AG09319 (cell line): ENCODE measurements around the gene TEX2.

Experiments
- DNase-seq: peaks from one replicate; pipeline ENCODE4 v3.0.0-alpha.2; 2010; ENCODE audit warnings: low read depth; ENCODE audit errors: extremely low read depth
- TF ChIP-seq, protein P1 (sequence below): IDR thresholded peaks from 2 replicates; pipeline ENCODE4 v1.5.1; 2011; ENCODE audit warnings: low read depth, mild to moderate bottlenecking, inconsistent platforms, low read length, moderate library complexity

The TEX2 gene

DNA sequence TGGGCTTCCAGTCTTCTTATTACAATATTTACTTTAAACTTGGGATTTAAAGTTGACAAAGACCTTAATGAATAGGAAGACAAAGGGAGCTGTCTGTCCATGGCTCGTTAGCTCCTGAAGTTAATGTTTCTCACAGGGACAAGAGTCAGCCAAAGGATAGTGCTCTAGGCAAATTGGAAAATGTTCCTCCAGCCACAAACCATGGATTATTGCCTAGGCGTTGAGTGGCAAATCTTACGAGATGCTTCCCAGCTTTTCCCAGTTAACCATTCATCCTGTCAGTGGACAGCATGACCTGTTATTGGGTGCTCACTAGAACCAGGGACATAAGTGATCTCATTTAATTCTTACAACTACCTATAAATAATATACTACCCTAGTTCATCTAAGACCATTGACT, 3.6 kb downstream of the TEX2 start:
- TF ChIP-seq, protein P1, sequence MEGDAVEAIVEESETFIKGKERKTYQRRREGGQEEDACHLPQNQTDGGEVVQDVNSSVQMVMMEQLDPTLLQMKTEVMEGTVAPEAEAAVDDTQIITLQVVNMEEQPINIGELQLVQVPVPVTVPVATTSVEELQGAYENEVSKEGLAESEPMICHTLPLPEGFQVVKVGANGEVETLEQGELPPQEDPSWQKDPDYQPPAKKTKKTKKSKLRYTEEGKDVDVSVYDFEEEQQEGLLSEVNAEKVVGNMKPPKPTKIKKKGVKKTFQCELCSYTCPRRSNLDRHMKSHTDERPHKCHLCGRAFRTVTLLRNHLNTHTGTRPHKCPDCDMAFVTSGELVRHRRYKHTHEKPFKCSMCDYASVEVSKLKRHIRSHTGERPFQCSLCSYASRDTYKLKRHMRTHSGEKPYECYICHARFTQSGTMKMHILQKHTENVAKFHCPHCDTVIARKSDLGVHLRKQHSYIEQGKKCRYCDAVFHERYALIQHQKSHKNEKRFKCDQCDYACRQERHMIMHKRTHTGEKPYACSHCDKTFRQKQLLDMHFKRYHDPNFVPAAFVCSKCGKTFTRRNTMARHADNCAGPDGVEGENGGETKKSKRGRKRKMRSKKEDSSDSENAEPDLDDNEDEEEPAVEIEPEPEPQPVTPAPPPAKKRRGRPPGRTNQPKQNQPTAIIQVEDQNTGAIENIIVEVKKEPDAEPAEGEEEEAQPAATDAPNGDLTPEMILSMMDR: no peak
- DNase-seq: no peak

DNA sequence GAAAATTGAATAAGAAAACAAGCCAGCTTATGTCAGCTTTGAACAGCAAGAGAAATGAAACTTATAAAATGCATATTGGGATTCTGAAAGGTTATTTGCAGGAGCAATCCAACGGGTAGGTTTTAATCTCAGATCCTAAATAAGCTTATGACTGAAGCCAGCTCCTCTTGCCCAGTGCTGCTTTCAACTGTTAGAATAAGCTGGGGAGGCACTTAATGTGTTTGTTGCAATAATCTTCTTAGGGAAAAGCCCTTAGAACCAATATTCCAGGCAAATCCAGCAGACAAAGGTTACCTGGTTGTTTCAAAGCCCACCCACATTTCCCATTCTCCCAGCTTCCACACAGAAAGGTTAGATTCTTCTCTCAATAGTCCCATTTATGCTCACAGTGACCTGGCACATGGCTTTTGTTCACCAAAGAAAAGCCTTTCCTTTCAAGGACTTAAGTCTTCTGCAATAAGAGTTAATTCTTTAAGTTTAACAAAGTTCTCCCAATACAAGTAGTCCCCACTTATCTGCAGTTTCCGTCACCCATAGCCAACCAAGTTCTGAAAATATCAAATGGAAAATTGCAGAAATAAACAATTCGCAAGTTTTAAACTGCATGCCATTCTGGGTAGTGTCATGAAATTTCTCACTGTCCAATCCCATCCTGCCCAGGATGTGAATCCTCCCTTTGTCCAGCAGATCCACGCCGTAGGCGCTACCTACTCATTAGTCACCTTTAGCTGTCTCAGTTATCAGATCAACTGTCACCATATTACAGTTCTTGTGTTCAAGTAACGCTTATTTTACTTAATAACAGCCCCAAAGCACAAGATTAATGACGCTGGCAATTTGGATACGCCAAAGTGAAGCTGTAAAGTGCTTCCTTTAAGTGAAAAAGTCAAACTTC, 5.9 kb downstream of the TEX2 start:
- DNase-seq: no peak
- TF ChIP-seq, protein P1: no peak

- no peak for DNase-seq
Observed at GRCh38 chr17:64255764-64256163, 7.3 kb downstream of the TEX2 start.

DNA sequence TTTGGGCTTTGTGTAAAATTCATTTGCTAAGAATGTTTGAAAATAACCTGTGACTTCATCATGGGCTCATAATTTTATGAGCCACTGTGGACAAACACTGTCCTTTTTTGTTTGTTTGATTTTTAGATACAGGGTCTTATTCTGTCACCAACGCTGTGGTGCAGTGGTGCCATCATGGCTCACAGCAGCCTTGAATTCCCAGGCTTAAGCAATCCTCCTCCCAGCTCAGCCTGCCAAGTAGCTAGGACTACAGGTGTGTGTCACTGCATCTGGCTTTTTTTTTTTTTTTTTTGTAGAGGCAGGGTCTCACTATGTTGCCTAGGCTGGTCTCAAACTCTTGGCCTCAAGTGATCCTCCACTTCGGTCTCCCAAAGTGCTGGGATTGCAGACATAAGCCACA, 8.3 kb downstream of the TEX2 start:
- TF ChIP-seq, protein P1: no peak
- no peak for DNase-seq

More at GRCh38 chr17:64255764-64256163, 7.3 kb downstream of the TEX2 start:
- TF ChIP-seq, protein P1: no peak

DNA sequence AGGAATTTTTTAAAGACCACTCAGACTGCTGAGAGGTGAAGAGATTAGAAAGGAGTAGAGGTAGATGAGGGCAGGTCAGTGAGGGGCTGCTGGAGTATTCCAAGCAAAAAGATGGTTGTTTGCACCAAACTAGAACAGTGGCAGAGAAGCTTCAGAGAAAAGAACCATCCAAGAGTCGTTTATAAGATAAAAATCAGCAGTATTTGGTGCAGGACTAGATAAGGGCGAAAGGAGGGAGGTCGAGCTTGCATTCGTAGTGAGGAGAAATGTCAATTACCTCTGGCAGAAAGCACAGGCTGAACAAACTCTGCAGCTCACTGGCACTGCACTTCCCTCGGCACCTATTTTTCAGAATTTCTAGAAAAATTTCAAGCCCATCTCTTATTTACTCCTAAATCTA, 9.6 kb downstream of the TEX2 start:
- no peak for DNase-seq
- TF ChIP-seq, protein P1: no peak

DNA sequence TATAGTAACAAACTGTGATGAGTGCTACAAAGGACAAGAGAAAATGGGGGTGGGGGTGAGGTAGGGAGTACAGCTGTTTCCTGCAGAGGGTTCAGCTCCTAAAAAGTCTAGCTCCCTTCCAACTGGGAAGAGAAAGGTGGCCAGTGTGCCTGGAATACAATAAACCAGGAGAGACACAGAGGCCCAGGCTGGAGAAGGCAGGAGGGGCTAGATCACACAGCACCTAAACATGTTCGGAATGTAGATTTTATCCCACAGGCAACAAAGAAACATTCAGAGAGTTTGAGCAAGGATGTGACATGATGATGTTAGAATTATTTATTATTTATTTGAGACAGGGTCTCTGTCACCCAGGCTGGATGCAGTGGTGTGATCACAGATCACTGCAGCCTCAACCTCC, 10.2 kb downstream of the TEX2 start:
- TF ChIP-seq, protein P1: no peak
- no peak for DNase-seq

DNA sequence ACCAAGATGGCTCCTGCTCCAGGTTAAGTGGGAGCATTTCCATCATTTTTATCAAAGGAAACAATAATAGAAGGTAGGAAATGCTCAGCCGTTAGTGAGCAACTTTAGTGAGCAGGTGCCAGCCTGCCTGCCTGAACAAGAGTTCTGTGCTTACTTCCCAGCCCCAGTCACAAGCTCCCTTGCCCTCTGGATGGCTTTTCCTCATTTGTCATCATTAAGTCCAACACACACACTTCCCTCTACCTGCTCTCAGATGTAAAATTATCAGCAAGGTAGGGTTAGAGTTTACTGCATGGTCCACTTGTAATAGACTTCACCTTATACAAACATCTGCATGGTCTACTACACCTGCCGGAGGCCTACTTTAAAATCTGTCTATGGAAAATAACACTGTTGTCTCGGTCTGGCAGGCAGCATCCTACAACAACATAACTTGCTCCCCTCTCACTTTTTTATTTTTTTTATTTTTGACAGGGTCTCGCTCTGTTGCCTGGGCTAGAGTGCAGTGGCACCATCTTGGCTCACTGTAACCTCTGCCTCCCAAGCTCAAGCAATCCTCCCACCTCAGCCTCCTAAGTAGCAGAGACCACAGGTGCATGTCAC, 12.7 kb downstream of the TEX2 start:
- no peak for DNase-seq
- TF ChIP-seq, protein P1: no peak
